GM19239 (cell line): ENCODE results near the gene VMP1.
"Not testable (repeated sequence)": the region's sequence is repeated elsewhere in the genome, so short reads cannot be mapped to it uniquely, and the experiment has no call there.

Experiments
- DNase-seq: peaks from one replicate; pipeline ENCODE4 v3.0.0; 2011; ENCODE audit warnings: low spot score; ENCODE audit not compliant: insufficient read length
- FAIRE-seq: peaks from 2 replicates; lab custom pipeline; 2011; peaks lifted over from hg19 to GRCh38; lab: Jason Lieb, UNC

VMP1 gene

DNA sequence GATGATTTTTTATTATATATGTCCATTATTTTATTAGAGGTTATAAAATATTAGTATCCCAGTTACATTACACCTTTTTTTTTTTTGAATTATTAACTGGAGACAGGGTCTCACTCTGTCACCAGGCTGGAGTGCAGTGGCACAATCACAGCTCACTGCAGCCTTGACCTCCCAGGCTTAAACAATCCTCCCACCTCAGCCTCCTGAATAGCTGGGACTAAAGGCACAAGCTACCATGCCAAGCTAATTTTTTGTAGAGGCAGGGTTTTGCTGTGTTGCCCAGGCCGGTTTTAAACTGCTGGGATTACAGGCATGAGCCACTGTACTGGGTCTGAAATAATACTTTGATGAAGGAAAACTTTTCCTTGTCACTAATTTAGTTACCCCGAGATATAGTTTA lies 63.6 kb downstream of the VMP1 start:
- no peak for FAIRE-seq
- no peak for DNase-seq

DNA sequence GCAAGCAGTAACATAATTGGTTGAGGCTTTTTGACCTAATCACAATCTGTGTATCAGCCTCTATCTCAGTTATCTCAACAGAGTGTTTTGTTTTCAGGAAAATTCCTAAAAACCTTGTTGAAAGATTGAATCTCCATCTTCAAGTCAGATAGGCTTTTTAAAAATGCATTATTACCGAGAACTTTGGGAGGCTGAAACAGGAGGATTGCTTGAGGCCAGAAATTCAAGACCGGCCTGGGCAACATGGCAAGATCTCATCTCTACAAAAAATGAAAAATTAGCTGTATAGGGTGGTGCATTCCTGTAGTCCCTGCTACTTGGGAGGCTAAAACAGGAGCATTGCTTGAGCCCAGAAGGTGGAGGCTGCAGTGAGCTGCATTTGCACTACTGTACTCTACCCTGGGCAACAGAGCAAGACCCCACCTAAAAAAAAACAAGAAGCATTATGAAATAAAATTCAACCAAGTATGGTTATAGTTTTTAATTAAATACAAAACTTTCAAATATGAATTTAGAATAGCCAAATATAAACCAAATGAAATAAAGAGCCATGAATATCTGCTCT lies 68.4 kb downstream of the VMP1 start:
- DNase-seq (no peak), FAIRE-seq (no peak)

DNA sequence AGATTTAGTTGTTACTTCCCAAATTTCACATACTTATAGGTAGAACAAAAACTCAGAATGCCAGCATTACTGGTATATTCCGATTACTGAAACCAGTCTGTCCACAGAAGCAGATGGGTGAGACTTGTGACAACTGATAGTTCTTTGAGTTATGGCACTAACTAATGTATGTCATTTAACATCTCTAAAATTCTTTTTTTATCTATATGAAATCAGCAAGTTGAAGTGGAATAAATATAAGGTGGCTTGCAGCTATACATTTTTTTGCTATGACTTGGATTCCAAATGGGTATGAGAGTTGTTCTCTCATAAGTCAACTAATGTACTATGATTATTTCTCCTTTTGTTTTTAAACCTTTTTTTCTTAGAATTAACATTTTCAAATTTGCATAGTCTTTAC lies 69.1 kb downstream of the VMP1 start:
- DNase-seq (no peak), FAIRE-seq (no peak)

DNA sequence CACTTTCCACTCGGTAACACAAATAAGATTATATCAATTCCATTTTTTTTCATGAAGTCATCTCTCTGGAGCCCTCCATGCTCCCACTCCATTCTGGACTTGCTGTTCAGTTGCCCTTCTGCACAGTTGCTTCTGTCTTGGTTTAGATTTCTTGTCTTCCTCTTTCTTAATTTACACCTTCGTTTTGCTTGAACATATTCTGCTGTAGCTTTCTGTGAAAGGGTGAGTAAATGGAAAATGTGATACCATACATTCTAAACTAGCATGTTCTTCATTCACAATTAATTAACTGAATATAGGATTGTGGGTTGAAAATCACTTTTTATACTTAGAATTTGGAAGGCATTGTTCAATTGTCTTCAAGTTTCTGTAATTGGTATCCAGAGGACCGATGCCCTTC lies 69.6 kb downstream of the VMP1 start:
- DNase-seq (no peak), FAIRE-seq (no peak)

DNA sequence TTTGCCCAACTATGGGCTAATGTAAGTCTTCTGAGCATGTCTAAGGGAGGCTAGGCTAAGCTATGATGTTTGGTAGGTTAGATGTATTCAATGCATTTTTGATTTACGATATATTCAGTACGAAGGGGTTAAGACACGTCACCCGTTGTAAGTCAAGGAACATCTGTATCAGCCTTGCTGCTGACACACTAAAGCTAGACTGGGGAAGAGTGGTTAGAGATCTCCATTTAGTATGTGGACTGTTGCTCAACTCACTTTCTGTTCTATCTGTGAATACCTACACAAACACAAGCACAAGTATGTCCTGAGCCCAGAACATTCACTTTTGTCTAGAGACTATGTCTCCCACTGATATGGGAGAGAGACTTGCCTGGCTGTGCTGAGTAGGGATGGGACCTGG lies 71.5 kb downstream of the VMP1 start:
- FAIRE-seq = no peak
- DNase-seq = no peak

DNA sequence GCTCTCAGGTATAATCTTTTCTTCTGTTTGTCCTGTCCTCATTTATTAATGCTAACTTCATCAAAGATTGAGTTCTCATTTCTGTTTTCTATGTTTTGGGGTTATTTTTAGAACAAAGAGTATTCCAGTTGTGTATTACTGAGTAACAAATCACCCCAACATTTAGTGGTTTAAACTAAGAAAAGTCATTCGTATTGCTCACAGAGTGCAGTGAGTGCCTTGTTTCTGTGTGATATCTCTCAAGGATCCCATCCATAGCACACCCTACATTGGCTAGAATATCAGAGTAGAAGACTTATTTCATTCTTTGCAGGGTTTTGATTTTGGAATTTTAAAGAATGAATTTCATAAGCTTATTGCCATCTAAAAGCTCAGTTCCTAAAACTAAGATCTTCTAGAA lies 72.1 kb downstream of the VMP1 start:
- DNase-seq (no peak), FAIRE-seq (no peak)

DNA sequence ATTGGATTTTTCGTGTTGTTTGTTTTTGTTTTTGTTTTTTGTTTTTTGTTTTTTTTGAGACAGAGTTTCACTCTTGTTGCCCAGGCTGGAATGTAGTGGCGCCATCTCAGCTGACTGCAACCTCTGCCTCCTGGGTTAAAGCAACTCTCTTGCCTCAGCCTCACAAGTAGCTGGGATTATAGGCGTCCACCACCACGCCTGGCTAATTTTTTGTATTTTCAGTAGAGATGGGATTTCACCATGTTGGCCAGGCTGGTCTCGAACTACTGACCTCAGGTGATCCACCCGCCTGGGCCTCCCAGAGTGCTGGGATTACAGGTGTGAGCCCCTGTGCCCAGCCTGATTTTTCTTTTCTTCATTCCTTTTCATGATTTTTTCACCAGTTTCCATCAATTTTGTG lies 73.1 kb downstream of the VMP1 start:
- DNase-seq, FAIRE-seq: not testable (repeated sequence)

DNA sequence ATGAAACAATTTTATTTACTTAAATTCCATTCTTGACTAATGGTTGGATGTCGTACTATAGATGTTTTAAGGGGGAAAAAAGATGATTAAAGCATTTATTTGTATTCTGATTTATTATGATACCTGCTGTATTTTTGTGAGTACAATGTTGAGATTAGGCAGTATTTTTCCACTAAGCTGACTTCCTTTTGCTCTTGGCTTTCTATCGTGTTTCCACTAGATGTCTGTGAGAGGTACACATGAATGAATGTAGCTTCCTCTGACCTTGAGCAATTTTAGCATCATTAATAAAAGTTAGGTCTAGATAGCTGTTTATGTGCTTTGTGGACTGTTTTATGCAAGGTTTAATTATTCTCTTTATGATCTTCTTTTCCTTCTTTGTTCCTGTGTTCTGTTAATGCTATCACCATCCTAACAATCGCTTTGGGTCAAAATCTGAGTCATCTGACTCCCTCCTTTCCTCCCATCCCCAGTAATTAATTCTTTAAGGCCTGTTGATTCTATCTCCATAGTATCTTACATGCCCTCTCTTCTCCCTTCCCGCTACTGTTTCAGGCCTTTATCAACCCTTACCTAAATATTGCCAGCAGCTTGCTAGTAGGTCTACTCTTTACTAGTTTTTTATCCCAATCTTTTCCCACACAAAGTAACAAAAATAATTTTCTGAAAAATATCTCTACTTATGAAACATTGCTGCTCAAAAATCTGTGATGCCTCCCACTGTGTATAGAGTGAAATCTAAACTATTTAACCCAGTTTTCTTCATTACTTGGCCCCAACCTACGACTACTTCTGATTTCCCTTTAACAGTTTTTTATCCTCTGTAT lies 76.0 kb downstream of the VMP1 start:
- DNase-seq (no peak), FAIRE-seq (peak; percentile 79)

DNA sequence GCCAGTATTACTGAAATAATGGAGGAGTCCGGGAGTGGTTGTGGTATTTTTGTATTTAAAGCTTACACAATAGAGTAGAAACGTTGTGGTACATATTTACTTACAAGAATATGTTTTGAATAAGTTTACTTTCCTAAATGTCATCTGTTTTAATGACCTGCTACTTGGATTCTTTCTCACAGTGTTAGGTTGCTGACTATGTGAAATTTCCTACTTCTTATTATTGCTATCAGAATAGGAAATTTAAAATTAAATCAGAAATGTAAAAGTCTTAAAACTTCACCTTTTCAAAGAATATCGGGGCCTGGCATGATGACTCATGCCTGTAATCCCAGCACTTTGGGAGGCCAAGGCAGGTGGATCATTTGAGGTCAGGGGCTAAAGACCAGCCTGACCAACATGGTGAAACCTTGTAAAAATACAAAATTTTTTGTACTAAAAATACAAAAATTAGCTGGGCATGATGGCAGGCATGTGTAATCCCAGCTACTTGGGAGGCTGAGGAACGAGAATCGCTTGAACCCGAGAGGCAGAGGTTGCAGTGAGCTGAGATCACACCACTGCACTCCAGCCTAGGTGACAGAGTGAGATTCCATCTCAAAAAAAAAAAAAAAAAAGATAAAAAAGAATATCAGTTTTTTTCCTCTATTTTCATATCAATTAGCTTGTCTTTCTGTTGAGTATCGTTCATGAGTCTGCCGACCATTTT lies 77.8 kb downstream of the VMP1 start:
- FAIRE-seq = no peak
- no peak for DNase-seq

DNA sequence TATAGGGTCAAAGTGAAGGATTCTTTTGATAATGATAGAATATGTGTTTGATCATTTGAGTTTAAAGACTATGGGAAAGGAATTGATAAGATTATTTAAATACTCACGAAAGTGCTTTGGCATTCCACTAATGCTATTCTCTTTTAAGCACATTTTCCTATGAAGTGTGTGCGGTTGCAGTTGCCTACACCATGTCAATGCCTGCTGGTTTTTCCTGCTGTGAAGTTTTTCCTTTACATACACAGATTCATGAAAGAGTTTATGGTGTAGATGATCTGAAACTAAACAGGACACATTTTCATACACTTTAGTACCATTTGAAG lies 78.7 kb downstream of the VMP1 start:
- FAIRE-seq = no peak

DNA sequence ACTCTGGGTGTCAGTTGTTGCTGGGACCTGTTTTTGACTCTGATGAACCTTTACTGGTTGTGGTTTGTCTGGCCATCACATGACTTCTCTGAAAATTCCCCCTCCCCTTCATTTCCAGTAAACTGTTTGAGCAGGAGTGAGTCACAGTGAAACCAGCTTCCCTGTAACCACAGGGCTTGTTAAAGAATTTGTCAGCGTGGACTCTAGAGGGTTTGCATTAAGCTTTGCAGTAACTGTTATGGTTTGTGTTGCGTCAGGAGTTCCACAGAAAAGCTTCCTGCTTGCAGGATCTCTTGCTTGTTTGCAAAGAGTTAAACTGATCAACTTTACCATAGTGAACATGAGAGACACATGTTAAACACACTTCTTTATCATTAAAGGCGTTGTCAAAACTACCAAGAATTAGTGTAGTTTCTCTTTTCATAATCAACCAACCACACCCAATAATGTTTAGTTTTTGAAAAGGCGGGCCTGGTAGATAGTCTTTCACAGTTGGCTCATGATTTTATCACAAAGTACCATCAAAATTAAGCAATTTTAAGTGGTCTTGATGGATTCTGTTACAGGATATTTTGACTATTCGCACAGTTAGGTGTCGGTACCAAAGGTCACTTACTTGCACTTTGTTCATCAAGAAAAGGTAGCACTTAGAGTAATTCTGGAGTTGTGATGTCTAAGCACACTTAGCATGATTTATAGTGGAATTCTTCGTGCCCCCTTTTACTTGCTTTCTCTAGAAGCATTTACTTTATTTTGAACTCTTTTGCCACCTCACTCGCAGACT lies 79.3 kb downstream of the VMP1 start:
- peak; percentile 98 for FAIRE-seq
- peak; percentile 39 for DNase-seq

More for the DNA sequence above, 78.7 kb downstream of the VMP1 start:
- no peak for DNase-seq

DNA sequence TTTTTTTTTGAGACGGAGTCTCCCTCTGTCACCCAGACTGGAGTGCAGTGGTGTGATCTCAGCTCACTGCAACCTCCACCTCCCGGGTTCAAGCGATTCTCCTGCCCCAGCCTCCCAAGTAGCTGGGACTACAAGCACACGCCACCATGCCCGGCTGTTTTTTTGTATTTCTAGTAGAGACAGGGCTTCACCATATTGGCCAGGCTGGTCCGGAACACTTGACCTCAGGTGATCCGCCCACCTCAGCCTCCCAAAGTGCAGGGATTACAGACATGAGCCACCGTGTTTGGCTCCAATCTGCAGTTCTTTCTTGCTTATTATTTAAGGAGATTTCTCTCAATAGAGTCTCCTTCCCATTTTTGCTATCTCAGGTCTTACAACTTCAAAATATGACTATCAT lies 82.4 kb downstream of the VMP1 start:
- DNase-seq, FAIRE-seq: not testable (repeated sequence)

DNA sequence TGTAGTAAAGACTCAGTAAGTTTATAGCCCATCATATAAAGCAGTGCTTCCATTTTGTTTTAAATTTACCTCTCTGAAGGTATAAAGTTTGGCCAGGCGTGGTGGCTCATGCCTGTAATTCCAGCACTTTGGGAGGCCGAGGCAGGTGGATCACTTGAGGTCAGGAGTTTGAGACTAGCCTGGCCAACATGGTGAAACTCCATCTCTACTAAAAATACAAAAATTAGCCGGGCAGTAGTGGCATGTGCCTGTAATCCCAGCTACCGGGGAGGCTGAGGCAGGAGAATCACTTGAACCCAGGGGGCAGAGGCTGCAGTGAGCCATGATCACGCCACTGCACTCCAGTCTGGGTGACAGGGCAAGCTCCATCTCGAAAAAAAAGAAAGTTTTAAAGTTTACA lies 83.0 kb downstream of the VMP1 start:
- DNase-seq, FAIRE-seq: not testable (repeated sequence)

DNA sequence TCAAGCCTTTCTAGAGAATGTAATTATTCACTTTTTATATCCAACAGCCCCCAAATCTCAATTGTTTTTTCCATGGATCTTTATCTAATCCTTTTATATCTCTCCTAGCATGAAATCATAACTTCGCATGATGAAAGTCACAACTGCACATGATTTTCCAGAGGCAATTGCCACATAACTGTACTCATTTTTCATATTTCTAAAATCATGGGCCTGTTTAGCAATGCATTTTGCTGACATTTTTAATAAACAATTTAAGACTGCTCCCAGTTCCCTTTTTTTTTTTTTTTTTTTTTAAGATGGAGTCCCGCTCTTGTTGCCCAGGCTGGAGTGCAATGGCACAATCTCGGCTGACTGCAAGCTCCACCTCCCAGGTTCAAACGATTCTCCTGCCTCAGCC lies 83.5 kb downstream of the VMP1 start:
- FAIRE-seq (no peak), DNase-seq (no peak)

DNA sequence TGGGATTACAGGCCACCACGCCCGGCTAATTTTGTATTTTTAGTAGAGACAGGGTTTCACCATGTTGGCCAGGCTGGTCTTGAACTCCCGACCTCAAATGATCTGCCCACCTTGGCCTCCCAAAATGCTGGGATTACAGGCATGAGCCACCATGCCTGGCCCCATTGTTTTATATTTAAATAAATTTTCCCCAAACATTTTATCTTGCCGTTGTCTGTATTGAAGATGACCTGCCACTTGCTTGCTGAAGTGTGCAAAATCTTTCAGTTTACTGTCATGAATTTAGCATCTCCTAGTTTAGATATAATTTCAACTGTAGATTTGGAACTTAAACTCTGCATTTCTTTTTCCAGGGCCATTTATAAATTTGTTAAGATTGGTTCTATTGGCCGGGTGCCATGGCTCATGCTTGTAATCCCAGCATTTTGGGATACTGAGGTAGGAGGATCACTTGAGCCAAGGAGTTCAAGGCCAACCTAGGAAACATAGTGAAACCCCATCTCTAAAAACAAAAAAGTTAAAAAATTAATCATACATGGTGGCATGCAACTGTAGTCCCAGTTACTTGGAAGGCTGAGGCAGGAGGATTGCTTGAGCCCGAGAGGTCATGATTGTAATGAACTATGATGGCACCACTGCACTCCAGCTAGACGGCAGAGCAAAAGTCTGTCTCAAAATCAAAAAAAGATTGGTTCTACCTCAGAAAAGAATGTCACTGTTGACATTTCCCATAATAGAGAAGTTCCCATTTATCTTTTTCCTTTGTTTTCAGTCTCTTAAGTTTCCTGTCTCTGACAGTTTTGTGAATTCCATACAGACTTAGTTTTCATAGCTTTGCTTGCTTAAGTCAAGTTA lies 84.4 kb downstream of the VMP1 start:
- FAIRE-seq (no peak), DNase-seq (no peak)

DNA sequence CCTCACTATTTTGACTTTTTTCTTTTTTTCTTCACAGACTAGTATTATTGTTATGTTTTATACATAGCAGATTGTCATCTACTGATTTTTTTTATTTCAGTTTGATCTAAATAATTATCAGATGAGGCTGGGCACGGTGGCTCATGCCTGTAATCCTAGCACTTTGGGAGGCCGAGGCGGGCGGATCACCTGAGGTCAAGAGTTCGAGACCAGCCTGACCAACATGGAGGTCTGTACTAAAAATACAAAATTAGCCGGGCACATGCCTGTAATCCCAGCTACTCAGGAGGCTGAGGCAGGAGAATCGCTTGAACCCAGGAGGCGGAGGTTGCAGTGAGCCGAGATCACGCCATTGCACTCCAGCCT lies 85.0 kb downstream of the VMP1 start:
- FAIRE-seq, DNase-seq: not testable (repeated sequence)

DNA sequence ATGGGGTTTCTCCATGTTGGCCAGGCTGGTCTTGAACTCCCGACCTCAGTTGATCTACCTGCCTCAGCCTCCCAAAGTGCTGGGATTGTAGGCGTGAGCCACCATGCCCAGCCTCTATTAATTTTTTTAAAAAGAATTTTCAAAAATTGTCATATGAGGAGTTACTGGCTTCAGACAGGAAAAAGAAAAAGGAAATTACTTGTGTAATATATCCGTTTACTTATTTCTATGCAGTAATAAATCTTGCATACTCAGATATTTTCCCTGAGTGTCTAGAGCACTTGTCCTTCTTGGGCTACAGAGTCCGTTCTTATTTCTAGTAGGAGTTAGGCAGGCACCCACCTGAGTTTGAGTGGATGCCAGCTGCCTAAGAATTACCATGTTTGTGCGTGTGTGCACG lies 85.8 kb downstream of the VMP1 start:
- no peak for FAIRE-seq
- no peak for DNase-seq

DNA sequence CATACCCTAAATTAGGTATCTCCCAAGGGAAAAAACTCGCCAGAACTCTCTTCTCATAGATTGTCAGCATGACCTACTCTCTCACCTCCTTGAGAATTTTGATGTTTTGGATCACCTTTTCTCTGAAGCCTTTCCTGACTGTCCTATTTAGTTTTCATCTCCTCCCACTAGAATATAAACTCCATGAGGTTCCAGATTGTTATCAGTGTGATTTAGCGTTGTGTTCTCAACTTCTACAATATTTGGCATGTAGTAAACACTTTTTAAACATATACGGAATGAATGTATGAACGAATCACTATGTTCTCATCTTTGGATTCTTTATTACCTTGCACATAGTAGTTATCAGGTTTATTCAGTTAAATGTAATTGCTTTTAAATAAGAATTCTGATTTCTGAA lies 88.7 kb downstream of the VMP1 start:
- DNase-seq (no peak), FAIRE-seq (no peak)

DNA sequence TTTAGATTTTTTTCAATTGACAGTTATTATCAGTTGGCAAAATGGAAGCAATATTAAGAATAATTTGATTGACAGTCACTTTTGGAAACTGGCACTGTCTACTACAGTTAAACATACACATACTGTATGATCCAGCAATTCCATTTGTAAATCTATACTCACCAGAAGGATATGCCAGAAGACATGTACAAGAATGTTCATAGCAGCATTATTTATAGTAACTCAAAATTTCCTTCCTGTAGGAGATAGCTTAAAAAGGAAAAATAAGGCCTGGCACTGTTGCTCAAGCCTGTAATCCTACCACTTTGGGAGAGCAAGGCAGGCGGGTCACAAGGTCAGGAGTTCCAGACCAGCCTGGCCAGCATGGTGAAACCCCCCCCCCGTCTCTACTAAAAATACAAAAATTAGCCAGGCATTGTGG lies 89.3 kb downstream of the VMP1 start:
- DNase-seq (no peak), FAIRE-seq (no peak)

DNA sequence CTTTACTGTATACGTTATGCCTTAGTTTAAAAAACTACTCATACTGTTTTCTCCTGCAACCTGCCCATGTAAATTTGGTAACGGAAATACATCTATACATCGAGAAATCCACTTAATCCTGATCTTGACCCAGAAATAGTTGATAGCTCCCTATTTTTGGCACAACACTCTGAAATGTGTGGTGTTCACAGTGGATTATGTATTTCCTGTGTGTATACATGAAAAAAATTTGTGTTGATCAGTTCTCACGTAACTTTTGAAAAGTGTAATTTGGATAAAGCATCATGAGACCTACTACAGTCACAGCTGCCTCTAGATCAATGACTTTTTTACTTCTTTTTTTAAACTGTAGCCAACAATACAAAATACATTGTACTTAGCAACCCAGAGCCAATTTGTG lies 90.7 kb downstream of the VMP1 start:
- FAIRE-seq (no peak), DNase-seq (no peak)
